ENCODE results near the gene PDX1. TPM values are rescaled to one million over a fixed set of nuclear protein-coding genes. Genes with fewer than 3 reads are reported as not detected.

The PDX1 gene
- total RNA-seq, 4 donors from 2014 or later, result 0.16 TPM; not detected in 3

DNA sequence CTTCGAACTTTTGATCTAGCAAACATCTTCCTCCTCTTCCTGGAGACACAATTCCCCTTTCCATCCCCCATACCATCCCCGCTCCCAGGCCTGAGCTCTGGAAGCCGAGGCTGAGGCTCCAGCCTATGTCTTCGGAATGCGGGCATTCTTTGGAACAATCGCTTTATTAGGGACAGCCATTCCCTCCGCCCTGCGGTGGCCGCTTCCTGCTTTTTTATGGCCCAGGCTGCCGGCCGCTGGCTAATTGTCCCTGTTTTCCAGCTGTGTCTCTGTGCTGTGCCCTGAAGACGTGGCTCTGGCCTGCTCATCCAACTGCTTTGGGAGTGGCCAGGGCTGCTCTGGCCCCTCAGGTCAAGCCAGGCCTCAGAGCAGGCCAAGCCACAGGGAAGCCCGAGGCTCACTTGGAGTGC is 51.4 kb downstream of the PDX1 start:
- TF ChIP-seq EP300 (IDR thresholded peaks at IDR 0.05; ENCODE audit: low read depth), result no peak
- TF ChIP-seq POLR2AphosphoS5 (IDR thresholded peaks at IDR 0.05), result peak; percentile 73 to 83 (median 78)
- TF ChIP-seq, protein P1, sequence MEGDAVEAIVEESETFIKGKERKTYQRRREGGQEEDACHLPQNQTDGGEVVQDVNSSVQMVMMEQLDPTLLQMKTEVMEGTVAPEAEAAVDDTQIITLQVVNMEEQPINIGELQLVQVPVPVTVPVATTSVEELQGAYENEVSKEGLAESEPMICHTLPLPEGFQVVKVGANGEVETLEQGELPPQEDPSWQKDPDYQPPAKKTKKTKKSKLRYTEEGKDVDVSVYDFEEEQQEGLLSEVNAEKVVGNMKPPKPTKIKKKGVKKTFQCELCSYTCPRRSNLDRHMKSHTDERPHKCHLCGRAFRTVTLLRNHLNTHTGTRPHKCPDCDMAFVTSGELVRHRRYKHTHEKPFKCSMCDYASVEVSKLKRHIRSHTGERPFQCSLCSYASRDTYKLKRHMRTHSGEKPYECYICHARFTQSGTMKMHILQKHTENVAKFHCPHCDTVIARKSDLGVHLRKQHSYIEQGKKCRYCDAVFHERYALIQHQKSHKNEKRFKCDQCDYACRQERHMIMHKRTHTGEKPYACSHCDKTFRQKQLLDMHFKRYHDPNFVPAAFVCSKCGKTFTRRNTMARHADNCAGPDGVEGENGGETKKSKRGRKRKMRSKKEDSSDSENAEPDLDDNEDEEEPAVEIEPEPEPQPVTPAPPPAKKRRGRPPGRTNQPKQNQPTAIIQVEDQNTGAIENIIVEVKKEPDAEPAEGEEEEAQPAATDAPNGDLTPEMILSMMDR (IDR thresholded peaks at IDR 0.05), result no peak
- TF ChIP-seq POLR2A (IDR thresholded peaks at IDR 0.05), result peak; percentile 88
- intact Hi-C loops (cut with DNase I; ENCODE audit: low total_unique reads), result no loop called here
- WGBS, 2 donors (ENCODE audit: low coverage in 1 of 2), result 34% methylated on average over 13 of the region's 13 CpGs; no CpG with 5 or more reads in 1 of the 2 donors
- in situ Hi-C loops (cut with MboI; ENCODE audit: low pct_ligation_motif_present in 1 of 4, low pct_unique_long_range_greater_than_20kb in 1 of 4, low sequenced_read_pairs in 3 of 4), result loop anchor here in 2 of 4 donors (10.0 kb wide), 2 partner anchors 1006 to 1016 kb away; no protein-coding TSS in a partner anchor
- Histone ChIP-seq H3K9me3 (no peaks in the 10 kb centered on the region), H3K4me3 (peak overlapping the region in 3 of 4 donors; percentile 28 to 73 (median 72)), H3K27ac (peak overlapping the region; percentile 75 to 97 (median 92)), H3K27me3 (peaks cover 92% of the 10 kb centered on the region), H3K36me3 (no peaks in the 10 kb centered on the region), H3K4me1 (peaks cover 4 to 45% (median 19%) of the 10 kb centered on the region in 4 donors)
- DNase-seq, result peak; percentile 81

DNA sequence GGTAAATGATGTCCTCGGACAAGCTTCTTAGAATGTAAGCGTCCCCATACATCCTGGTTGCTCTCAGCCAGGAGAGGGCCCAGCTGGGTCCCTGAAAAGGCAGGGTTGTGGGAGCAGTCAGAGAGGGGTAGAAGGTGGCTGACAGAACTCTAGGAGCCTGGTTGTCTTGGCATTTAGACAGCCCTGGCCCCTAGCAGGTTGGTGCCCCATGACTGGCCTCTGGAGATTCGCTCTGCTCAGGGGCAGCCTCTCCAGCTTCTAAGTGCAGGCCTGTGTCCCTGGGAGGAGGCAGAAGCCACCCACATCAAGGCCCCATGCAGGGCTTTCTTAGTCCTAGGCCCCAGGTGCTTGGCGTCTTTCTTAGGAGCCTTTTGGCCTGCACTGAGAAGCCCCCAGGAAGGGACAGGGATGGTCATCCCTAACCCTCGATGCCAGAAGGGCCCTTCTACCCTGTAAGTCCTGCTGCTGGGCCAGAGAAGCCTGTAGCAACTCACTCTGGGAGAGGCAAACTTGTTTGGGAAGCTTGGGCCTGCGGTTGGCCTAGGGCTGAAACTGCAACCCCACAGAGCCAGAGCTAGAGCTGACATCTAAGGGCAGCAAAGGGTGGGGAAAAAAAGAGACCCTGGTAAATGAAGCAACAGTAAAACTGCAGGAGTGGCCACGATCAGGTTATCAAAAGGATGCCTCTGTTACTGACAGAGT is 52.1 kb downstream of the PDX1 start:
- H3K9me3 ChIP-seq, result no peaks in the 10 kb centered on the region
- peak overlapping the region; percentile 75 to 97 (median 92) for H3K27ac ChIP-seq
- WGBS, 2 donors (ENCODE audit: low coverage in 1 of 2), result 39% methylated on average over 7 of the region's 7 CpGs; no CpG with 5 or more reads in 1 of the 2 donors
- H3K4me3 ChIP-seq, result no peak overlapping the region
- no peaks in the 10 kb centered on the region for H3K36me3 ChIP-seq
- peaks cover 4 to 45% (median 18%) of the 10 kb centered on the region in 4 donors for H3K4me1 ChIP-seq
- no peak for TF ChIP-seq POLR2AphosphoS5 (IDR thresholded peaks at IDR 0.05)
- no peak for TF ChIP-seq EP300 (IDR thresholded peaks at IDR 0.05; ENCODE audit: low read depth)
- TF ChIP-seq, protein P1 (IDR thresholded peaks at IDR 0.05), result no peak
- TF ChIP-seq POLR2A (IDR thresholded peaks at IDR 0.05), result no peak
- in situ Hi-C loops (cut with MboI; ENCODE audit: low pct_ligation_motif_present in 1 of 4, low pct_unique_long_range_greater_than_20kb in 1 of 4, low sequenced_read_pairs in 3 of 4), result loop anchor here in 2 of 4 donors (10.0 kb wide), 2 partner anchors 1007 to 1017 kb away; no protein-coding TSS in a partner anchor
- intact Hi-C loops (cut with DNase I; ENCODE audit: low total_unique reads), result no loop called here
- H3K27me3 ChIP-seq, result peaks cover 92% of the 10 kb centered on the region
- no peak for DNase-seq

GRCh38 chr13:27972478-27972820 is 52.6 kb downstream of the PDX1 start:
- no peak for DNase-seq
- WGBS, 2 donors (ENCODE audit: low coverage in 1 of 2), result 52% methylated on average over 2 of the region's 2 CpGs; no CpG with 5 or more reads in 1 of the 2 donors
- peaks cover 4 to 45% (median 18%) of the 10 kb centered on the region in 4 donors for H3K4me1 ChIP-seq
- H3K4me3 ChIP-seq, result no peak overlapping the region
- H3K36me3 ChIP-seq, result no peaks in the 10 kb centered on the region
- in situ Hi-C loops (cut with MboI; ENCODE audit: low pct_ligation_motif_present in 1 of 4, low pct_unique_long_range_greater_than_20kb in 1 of 4, low sequenced_read_pairs in 3 of 4), result loop anchor here in 2 of 4 donors (10.0 kb wide), 2 partner anchors 1008 to 1018 kb away; no protein-coding TSS in a partner anchor
- peak overlapping the region; percentile 75 to 97 (median 92) for H3K27ac ChIP-seq
- no peaks in the 10 kb centered on the region for H3K9me3 ChIP-seq
- peaks cover 92% of the 10 kb centered on the region for H3K27me3 ChIP-seq
- intact Hi-C loops (cut with DNase I; ENCODE audit: low total_unique reads), result no loop called here
- TF ChIP-seq, protein P1 (IDR thresholded peaks at IDR 0.05), result no peak
- TF ChIP-seq EP300 (IDR thresholded peaks at IDR 0.05; ENCODE audit: low read depth) (no peak), POLR2AphosphoS5 (IDR thresholded peaks at IDR 0.05) (no peak), POLR2A (IDR thresholded peaks at IDR 0.05) (no peak)

DNA sequence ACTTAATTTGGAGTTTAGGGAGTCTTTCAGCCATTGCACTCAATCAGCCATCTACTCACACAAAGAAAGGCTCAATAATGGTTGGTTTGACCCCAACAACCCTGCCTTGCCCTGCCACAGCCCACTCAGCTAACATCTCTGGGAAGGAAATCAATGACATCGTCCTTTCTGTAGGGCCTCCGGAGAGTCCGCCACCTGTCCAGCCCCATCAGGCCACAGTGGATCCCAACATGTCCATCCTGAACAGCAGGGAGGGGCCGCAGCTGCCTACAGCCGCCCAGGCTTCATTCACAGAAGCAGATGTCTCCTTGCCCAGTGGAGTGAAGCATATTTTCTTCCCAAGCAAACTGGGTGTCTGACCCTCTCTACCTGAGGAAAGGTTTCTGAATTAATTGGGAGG is 53.5 kb downstream of the PDX1 start:
- peaks cover 4 to 43% (median 19%) of the 10 kb centered on the region in 4 donors for H3K4me1 ChIP-seq
- 23% methylated on average over 5 of the region's 5 CpGs; no CpG with 5 or more reads in 1 of the 2 donors for WGBS, 2 donors (ENCODE audit: low coverage in 1 of 2)
- no peaks in the 10 kb centered on the region for H3K9me3 ChIP-seq
- H3K27me3 ChIP-seq, result peaks cover 92% of the 10 kb centered on the region
- peak overlapping the region; percentile 75 to 97 (median 92) for H3K27ac ChIP-seq
- TF ChIP-seq POLR2A (IDR thresholded peaks at IDR 0.05), result no peak
- TF ChIP-seq EP300 (IDR thresholded peaks at IDR 0.05; ENCODE audit: low read depth), result no peak
- TF ChIP-seq, protein P1 (IDR thresholded peaks at IDR 0.05), result no peak
- TF ChIP-seq POLR2AphosphoS5 (IDR thresholded peaks at IDR 0.05), result no peak
- peak; percentile 37 for DNase-seq
- H3K36me3 ChIP-seq, result no peaks in the 10 kb centered on the region
- intact Hi-C loops (cut with DNase I; ENCODE audit: low total_unique reads) (no loop called here), in situ Hi-C loops (cut with MboI; ENCODE audit: low pct_ligation_motif_present in 1 of 4, low pct_unique_long_range_greater_than_20kb in 1 of 4, low sequenced_read_pairs in 3 of 4) (loop anchor here in 2 of 4 donors (10.0 kb wide), 2 partner anchors 1008 to 1018 kb away; no protein-coding TSS in a partner anchor)
- no peak overlapping the region for H3K4me3 ChIP-seq
